GM21528 (cell line): ENCODE measurements around the gene PRRC2C.

Experiments used
- ATAC-seq: cut with Tn5 transposase; IDR thresholded peaks from one replicate; pipeline ENCODE4 v1.9.1; 2021; ENCODE audit warnings: mild to moderate bottlenecking, moderate library complexity; ENCODE audit not compliant: unreplicated experiment, low FRiP score

The PRRC2C gene

GRCh38 chr1:171625225-171625624, 139.9 kb downstream of the PRRC2C start:
- ATAC-seq = no peak

- ATAC-seq = no peak
These were observed 141.7 kb downstream of the PRRC2C start for GRCh38 chr1:171627020-171627419.

GRCh38 chr1:171628225-171628624, 142.9 kb downstream of the PRRC2C start:
- ATAC-seq = no peak

- ATAC-seq = no peak
These were observed 150.3 kb downstream of the PRRC2C start for GRCh38 chr1:171635661-171636060.

- ATAC-seq = no peak
These were observed 150.8 kb downstream of the PRRC2C start for GRCh38 chr1:171636141-171636540.

GRCh38 chr1:171637928-171638576, 152.7 kb downstream of the PRRC2C start:
- no peak for ATAC-seq

- ATAC-seq = no peak
These were observed 154.9 kb downstream of the PRRC2C start for GRCh38 chr1:171640225-171640624.

- ATAC-seq = no peak
These were observed 155.9 kb downstream of the PRRC2C start for GRCh38 chr1:171641076-171641864.

GRCh38 chr1:171642197-171642596, 156.9 kb downstream of the PRRC2C start:
- no peak for ATAC-seq
